Glutamatergic neuron (in vitro differentiated cells): ENCODE results near the gene MTG2. TPM values are rescaled to one million over a fixed set of nuclear protein-coding genes. Genes with fewer than 3 reads are reported as not detected.

Experiments used
- DNase-seq: peaks from one replicate; pipeline ENCODE4 v3.0.0; 2022
- H3K27ac Mint-ChIP-seq: one replicate; pipeline ENCODE4 v1.8.0; 2020; ENCODE audit warnings: mild to moderate bottlenecking, mixed read lengths, inconsistent platforms; ENCODE audit not compliant: unreplicated experiment
- H3K27me3 Mint-ChIP-seq: one replicate; pipeline ENCODE4 v1.8.0; 2020; ENCODE audit warnings: mild to moderate bottlenecking, moderate library complexity, mixed read lengths, inconsistent platforms; ENCODE audit not compliant: unreplicated experiment
- H3K36me3 Mint-ChIP-seq: one replicate; pipeline ENCODE4 v1.8.0; 2020; ENCODE audit warnings: mild to moderate bottlenecking, mixed read lengths, inconsistent platforms; ENCODE audit not compliant: unreplicated experiment
- H3K4me1 Mint-ChIP-seq: one replicate; pipeline ENCODE4 v1.8.0; 2020; ENCODE audit warnings: mild to moderate bottlenecking, low read depth, mixed read lengths, inconsistent platforms; ENCODE audit not compliant: unreplicated experiment
- H3K4me3 Mint-ChIP-seq: one replicate; pipeline ENCODE4 v1.8.0; 2020; ENCODE audit warnings: mild to moderate bottlenecking, mixed read lengths, inconsistent platforms; ENCODE audit not compliant: unreplicated experiment
- H3K9me3 Mint-ChIP-seq: one replicate; pipeline ENCODE4 v1.8.0; 2020; ENCODE audit warnings: mild to moderate bottlenecking, moderate library complexity, mixed read lengths, inconsistent platforms; ENCODE audit not compliant: unreplicated experiment
- total RNA-seq: library from RNA; stranded (reverse); fragmentation: NEBNext Ultra II Directional; extraction: Animal tissue kit (Norgen Biotek cat#: 25700); gene quantifications from one replicate; pipeline ENCODE4 v1.2.1, GENCODE V29; 2021; ENCODE audit not compliant: unreplicated experiment
- TF ChIP-seq, protein P1 (sequence below): fragments of 200-600 bp; sonication (generic); IDR thresholded peaks from one replicate; pipeline ENCODE4 v1.5.0; 2021; ENCODE audit not compliant: partially characterized antibody, unreplicated experiment

Gene MTG2
- total RNA-seq, 1 donor from 2014 or later, result 27.1 TPM

DNA sequence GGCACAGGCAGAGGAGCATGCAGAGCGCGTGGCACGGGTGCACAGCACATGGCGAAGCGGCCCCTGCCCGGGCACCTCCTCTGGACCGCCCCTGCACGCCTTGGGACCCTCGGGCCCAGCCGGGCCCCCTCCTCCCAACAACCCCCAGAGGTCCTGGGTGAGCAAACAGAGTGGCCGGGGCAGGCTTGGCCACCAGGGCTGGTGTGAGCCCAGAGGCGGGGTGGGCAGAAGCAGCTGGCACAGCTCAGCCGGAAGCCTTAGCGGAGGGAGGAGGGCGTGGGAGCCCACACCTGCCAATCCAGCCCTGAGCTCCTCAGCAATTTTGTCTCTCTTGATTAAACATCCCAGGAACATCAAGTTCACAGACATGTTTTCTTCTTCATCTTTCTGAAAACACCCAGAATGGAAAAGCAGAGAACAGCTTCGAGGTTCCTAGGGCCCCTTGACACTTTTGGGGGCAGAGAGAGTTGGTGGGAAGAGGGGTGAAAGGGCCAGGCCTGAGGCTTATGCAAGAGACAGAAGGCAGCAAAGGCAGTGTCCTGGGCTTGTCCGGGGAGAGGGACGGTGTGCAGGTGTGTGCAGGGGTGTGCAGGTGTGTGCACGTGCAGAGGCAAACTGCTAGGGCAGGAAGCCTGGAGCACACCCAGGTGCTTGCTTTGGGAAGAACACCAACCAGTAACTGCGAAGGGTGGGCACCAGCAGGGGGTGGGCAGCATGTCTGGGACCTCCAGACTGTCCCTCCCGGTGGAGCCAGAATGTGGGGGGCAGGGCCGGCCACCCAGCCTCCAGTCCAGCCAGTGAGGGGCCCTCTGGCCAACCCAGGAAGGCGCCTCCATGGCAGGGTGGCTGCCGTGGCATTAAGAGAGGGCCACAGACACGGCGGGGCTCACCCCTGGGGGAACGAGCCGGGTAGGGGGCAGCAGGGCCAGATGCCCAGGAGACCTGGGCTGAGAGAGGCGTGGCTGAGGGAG, 32.5 kb downstream of the MTG2 start:
- TF ChIP-seq, protein P1, sequence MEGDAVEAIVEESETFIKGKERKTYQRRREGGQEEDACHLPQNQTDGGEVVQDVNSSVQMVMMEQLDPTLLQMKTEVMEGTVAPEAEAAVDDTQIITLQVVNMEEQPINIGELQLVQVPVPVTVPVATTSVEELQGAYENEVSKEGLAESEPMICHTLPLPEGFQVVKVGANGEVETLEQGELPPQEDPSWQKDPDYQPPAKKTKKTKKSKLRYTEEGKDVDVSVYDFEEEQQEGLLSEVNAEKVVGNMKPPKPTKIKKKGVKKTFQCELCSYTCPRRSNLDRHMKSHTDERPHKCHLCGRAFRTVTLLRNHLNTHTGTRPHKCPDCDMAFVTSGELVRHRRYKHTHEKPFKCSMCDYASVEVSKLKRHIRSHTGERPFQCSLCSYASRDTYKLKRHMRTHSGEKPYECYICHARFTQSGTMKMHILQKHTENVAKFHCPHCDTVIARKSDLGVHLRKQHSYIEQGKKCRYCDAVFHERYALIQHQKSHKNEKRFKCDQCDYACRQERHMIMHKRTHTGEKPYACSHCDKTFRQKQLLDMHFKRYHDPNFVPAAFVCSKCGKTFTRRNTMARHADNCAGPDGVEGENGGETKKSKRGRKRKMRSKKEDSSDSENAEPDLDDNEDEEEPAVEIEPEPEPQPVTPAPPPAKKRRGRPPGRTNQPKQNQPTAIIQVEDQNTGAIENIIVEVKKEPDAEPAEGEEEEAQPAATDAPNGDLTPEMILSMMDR, result no peak
- Mint-ChIP-seq H3K27me3 (no peaks in the 10 kb centered on the region), H3K4me1 (peaks cover 4% of the 10 kb centered on the region), H3K27ac (no peak overlapping the region), H3K36me3 (no peaks in the 10 kb centered on the region), H3K9me3 (peaks cover 3% of the 10 kb centered on the region), H3K4me3 (no peak overlapping the region)
- no peak for DNase-seq

DNA sequence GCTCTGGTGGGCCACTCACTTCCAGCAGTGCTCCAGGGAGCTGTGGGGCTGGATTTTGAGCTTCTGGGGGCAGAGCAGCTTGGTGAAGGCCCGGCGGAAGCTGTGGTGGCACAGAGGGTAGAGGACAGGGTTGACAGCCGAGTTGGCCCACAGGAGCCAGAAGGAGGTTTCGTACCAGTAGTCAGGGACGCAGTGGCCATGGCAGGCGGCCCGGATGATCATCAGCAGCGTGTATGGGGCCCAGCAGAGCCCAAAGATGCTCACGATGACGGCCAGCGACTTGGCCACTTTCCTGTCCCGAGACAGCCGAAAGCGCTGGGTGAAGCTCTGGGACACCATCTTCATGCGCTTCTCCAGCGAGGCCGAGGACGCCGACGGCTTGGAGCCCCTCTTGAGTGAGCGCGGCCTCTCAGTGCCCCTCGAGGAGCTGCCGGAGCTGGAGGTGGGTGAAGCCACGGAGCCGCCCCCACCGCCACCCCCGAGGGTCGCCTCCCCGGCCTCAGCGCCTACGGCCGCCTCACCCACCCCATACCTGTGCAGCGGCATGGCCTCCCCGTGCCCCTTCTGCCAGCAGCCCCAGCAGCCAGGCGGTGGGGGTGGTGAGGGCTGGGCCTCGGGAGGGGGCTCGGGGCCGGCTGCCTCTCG, 33.3 kb downstream of the MTG2 start:
- H3K4me3 Mint-ChIP-seq, result no peak overlapping the region
- peaks cover 5% of the 10 kb centered on the region for H3K4me1 Mint-ChIP-seq
- TF ChIP-seq, protein P1, result no peak
- no peaks in the 10 kb centered on the region for H3K36me3 Mint-ChIP-seq
- H3K27me3 Mint-ChIP-seq, result no peaks in the 10 kb centered on the region
- H3K9me3 Mint-ChIP-seq, result peaks cover 4% of the 10 kb centered on the region
- no peak overlapping the region for H3K27ac Mint-ChIP-seq
- DNase-seq, result no peak

DNA sequence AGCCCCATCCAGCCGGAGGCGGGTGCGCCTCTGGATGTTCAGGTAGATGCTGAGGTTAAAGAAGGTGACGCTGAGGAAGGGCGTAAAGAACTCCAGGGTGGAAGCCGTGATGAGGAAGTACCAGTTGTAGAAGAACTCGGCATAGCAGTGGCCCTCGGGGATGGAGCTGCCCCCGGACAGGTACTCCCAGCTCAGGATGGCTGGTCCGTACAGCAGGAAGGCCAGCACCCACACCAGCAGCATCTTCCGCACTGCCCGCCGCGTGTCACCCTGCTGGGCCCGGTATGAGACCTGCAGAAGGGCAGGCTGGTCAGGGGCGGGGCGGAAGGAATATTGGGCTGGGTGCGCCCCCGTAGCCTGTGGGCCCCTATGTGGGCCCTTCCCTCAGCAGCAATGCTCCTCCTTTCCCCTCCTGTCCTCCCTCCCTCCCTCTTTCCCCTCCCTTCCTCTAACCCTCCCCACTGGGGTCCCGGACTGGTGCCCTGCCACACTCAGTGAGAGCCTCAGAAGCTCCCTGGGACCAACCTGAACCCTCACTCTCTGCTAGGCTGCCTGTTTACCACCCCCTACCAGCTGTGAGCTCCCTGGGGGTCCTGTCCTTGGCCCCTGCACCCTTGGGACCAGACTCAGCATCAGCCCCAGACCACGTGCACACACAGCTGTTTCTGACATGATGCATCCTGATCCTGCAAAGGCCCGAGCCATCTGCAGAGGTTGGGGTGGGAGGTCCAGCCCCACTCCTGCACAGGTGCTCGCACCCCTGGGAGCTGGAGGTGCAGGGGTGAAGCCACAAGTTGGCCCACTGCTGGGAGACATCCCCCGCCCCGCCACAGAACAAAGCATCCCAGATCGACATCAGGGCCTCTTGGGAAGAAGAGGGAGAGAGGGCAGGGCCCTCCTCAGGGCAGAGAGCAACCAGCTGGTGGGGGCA, 34.1 kb downstream of the MTG2 start:
- no peaks in the 10 kb centered on the region for H3K36me3 Mint-ChIP-seq
- H3K4me1 Mint-ChIP-seq, result peaks cover 6% of the 10 kb centered on the region
- no peak overlapping the region for H3K27ac Mint-ChIP-seq
- H3K9me3 Mint-ChIP-seq, result peaks cover 6% of the 10 kb centered on the region
- H3K4me3 Mint-ChIP-seq, result peak overlapping the region; percentile 42
- H3K27me3 Mint-ChIP-seq, result no peaks in the 10 kb centered on the region
- DNase-seq, result no peak
- TF ChIP-seq, protein P1, result no peak

DNA sequence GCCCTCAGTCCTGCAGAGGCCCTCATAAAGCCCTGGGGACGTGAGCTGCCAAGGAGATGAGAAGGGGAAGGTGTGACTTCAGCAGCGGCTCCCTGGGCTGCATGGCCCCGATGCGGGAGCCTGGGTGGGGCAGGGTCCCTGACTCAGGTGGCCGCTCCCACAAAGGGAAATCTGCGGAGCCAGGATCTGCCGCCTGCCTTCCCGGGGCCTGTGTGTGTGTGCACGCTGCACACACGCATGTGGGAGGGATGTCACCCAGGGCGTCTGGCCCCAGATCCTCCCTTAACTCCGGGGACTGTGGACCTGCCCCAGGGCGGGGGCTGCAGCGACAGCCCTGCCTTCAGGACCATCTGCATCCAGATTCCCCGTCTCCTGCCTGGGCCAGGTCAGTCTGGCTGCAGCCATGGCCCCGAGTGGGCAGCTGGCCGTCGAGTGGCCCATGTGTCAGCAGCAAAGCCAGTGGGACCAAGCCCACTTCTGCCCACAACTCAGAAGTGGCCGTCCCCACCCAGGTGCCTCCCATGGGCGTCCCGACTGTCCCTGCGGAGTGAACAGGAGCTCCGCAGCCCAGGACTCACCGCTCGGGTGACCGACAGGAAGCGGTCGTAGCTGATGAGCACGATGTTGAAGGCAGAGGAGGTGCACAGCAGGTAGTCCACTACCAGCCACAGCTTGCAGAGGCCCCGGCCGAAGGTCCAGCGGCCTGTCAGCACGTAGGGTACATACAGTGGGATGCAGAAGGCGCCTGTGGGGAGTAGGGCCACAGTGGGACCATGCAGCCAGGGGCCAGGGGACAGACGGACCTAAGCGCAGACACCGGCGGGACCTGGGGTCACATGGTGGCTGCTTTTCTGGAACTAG, 35.3 kb downstream of the MTG2 start:
- H3K4me3 Mint-ChIP-seq, result peak overlapping the region; percentile 85

More for the DNA sequence above, 35.3 kb downstream of the MTG2 start:
- Mint-ChIP-seq H3K36me3 (no peaks in the 10 kb centered on the region), H3K9me3 (peaks cover 4% of the 10 kb centered on the region), H3K27ac (no peak overlapping the region), H3K27me3 (no peaks in the 10 kb centered on the region), H3K4me1 (peaks cover 3% of the 10 kb centered on the region)
- DNase-seq, result peak; percentile 37
- TF ChIP-seq, protein P1, result no peak
